Activated CD8-positive, alpha-beta memory T cell treated with anti-CD3 and anti-CD28 coated beads for 24 hours (primary cell): Measurements from ENCODE around the gene DDR1.
A peak's percentile ranks its signal among the peaks of the same experiment; 100 is the strongest.
"Not testable (repeated sequence)": the region's sequence is repeated elsewhere in the genome, so short reads cannot be mapped to it uniquely, and the experiment has no call there.

Experiments
- DNase-seq: peaks from one replicate; pipeline ENCODE4 v3.0.0-alpha.2; 2020

DDR1 gene

DNA sequence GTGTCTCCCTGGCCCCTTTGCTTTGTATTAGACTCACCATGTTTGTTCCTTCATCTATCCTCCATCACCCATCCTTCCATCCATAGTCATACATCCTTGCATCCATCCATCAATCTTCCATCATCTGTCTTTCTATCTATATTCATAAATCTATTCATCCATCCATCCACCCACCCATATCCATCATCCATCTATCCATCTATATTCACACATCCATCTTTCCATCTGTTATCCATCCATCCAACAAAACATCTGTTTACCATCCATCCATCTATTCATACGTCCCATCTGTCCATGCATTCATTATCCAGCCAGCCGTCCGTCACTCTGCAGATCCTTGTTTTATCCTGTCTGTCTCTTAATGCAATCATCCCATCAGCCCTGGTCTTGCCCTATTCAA lies 10.6 kb downstream of the DDR1 start:
- DNase-seq = no peak

- no peak for DNase-seq
These were observed 11.0 kb downstream of the DDR1 start for GRCh38 chr6:30895343-30895742.

- DNase-seq = no peak
These were observed 12.2 kb downstream of the DDR1 start for GRCh38 chr6:30896541-30896940.

- no peak for DNase-seq
These were observed 13.6 kb downstream of the DDR1 start for GRCh38 chr6:30897882-30898281.

DNA sequence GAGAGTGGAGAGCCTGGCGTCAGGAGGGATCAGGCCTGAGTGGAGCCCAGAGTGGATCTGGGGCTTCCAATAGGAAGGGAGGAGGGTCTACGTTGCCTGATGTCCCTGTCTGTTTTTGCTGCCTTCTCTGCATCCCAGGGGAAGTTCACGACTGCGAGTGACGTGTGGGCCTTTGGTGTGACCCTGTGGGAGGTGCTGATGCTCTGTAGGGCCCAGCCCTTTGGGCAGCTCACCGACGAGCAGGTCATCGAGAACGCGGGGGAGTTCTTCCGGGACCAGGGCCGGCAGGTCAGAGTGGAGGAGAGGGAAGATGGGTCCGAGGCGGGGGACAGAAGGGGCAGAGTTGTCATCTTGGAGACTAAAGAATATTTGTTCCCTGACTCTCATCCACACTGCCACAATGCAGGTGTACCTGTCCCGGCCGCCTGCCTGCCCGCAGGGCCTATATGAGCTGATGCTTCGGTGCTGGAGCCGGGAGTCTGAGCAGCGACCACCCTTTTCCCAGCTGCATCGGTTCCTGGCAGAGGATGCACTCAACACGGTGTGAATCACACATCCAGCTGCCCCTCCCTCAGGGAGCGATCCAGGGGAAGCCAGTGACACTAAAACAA lies 14.5 kb downstream of the DDR1 start:
- no peak for DNase-seq

GRCh38 chr6:30900863-30901417 lies 16.6 kb downstream of the DDR1 start:
- no peak for DNase-seq

- no peak for DNase-seq
These were observed 17.1 kb downstream of the DDR1 start for GRCh38 chr6:30901436-30901835.

DNA sequence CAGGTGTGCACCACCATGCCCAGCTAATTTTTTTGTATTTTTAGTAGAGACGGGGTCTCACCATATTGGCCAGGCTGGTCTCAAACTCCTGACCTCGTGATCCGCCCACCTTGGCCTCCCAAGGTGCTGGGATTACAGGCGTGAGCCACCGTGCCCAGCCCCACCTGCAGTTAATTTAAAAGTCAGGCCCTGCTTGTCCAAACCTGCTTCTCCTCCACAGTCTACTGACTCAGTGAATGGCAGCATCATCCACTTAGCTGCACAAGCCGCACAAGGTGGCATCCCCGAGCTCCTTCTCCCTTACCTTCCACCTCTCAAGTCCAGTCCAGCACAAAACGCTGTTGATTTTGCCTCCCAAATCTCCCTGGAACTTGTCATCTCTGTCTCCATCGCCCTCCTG lies 17.9 kb downstream of the DDR1 start:
- not testable (repeated sequence) for DNase-seq

DNA sequence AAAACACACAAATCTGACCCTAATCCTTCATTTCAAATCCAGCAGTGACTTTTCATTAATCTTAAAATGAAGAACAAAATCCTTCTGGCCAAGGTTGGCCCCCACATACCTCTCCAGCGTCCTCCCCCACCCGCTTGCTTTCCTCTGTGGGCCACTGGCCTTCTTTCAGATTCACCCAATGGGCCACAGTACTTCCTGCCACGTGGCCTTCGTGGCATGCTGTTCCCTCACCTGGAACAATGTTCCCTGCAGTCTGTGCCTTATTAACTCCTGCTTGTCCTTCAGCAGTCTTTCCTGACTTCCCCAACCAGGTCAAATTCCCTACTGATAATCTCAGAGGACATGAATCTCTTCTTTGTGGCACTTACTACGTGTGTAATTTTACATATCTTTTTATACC lies 18.4 kb downstream of the DDR1 start:
- DNase-seq = no peak

GRCh38 chr6:30903236-30903635 lies 18.9 kb downstream of the DDR1 start:
- DNase-seq = no peak

GRCh38 chr6:30907290-30907757 lies 23.0 kb downstream of the DDR1 start:
- not testable (repeated sequence) for DNase-seq

GRCh38 chr6:30907758-30908591 lies 23.7 kb downstream of the DDR1 start, which contains the start of gene GTF2H4:
Gene GTF2H4 (plus strand): TSS chr6:30908207.
- DNase-seq = peak; percentile 95

GRCh38 chr6:30908700-30909099 lies 24.4 kb downstream of the DDR1 start:
- no peak for DNase-seq

- DNase-seq = not testable (repeated sequence)
These were observed 26.2 kb downstream of the DDR1 start for GRCh38 chr6:30910473-30910872.

DNA sequence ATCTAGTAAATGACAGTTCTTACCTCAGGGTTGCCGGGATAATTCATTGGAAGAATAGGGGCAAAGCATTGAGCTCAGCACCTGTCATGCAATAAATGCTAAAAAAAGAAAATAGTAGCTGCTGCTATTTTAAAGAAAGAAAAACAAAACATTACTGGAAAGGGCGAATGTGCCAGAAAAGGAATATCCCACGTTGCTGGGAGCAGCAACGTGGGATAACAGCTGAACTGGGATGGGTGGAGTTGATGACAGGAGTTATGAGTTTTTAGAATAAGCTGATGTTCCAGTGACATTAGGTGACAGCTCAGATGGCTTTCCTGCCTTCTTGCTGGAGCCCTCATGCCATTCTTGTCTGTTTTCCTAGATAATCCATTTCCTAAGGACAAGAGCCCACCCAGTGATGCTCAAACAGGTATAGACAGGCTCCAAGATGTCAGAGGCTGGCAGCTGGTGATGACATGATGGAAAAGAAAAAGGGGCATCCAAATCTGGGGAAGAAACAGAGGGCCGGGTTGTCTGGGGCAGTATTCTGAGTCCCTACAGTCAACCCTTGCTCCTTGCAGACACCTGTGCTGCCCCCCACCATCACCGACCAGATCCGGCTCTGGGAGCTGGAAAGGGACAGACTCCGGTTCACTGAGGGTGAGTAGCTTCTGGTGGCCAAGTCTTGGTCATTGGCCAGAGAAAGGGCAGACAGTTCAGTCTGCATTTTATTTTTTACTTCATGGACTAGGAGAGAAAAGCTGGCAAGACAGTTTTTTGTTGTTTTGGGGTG lies 28.6 kb downstream of the DDR1 start:
- DNase-seq = no peak

- no peak for DNase-seq
These were observed 29.4 kb downstream of the DDR1 start for GRCh38 chr6:30913721-30914075.

- peak; percentile 97 for DNase-seq
These were observed 29.9 kb downstream of the DDR1 start, which contains the start of gene VARS2 for GRCh38 chr6:30914076-30914853. Gene VARS2 (plus strand): TSS chr6:30914238. CDS start chr6:30914837, 599 bp downstream.

GRCh38 chr6:30914854-30915590 lies 30.7 kb downstream of the DDR1 start:
- DNase-seq = peak; percentile 67

DNA sequence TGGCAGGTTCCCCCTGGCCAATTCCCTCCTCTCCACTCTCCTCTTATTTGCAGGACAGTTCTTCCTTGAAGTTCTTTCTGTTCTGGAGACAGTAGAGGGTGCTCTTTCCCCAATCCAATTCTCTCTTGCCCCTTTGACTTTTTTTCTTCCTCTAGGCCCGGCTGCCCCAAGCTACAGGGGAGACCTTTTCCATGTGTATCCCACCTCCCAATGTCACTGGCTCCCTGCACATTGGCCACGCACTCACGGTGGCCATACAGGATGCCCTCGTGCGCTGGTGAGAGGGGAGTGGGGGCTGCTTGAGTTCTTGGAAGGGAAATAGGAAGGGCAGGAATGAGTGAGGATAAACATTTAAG lies 31.2 kb downstream of the DDR1 start:
- DNase-seq = peak; percentile 58

DNA sequence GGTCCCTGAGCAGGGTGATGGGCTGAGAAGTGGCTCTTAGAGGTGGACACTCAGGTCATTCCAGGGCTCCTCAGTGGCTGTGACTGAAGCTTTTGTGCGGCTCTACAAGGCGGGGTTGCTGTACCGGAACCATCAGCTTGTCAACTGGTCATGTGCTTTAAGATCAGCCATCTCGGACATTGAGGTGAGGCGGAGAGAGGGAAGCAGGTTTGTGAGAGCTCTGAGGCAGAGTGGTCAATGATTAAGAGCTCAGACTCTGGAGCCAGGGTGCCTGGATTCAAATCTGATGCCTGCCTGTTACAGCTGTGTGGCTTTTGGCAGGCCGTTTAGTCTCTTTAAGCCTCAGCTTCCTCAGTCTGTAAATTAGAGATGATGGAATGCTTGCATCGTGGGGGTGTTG lies 32.7 kb downstream of the DDR1 start:
- DNase-seq = no peak

GRCh38 chr6:30917487-30917886 lies 33.2 kb downstream of the DDR1 start:
- no peak for DNase-seq

DNA sequence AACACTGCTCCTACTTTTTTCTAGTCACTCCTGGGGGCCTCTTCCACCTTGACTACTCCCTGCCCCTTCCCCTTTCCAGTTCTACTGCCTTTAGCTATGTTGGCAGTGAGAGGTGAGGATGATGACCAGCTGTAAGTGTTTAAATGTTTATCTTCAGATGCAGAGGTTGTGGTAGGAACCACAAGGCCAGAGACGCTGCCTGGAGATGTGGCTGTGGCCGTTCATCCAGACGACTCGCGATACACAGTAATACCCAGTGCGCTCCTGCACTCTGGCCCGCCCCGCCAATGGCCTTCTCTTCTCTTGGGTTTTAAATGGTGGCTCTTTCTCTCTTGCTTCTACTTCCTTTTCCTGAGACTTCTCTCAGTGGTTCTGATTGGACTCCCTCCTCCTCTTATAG lies 34.4 kb downstream of the DDR1 start:
- no peak for DNase-seq
